ENCODE measurements around the gene PHF2.

Gene PHF2

GRCh38 chr9:93678199-93679019 lies 102.0 kb downstream of the PHF2 start:
- peak; percentile 32 for DNase-seq (ENCODE audit: low spot score)

DNA sequence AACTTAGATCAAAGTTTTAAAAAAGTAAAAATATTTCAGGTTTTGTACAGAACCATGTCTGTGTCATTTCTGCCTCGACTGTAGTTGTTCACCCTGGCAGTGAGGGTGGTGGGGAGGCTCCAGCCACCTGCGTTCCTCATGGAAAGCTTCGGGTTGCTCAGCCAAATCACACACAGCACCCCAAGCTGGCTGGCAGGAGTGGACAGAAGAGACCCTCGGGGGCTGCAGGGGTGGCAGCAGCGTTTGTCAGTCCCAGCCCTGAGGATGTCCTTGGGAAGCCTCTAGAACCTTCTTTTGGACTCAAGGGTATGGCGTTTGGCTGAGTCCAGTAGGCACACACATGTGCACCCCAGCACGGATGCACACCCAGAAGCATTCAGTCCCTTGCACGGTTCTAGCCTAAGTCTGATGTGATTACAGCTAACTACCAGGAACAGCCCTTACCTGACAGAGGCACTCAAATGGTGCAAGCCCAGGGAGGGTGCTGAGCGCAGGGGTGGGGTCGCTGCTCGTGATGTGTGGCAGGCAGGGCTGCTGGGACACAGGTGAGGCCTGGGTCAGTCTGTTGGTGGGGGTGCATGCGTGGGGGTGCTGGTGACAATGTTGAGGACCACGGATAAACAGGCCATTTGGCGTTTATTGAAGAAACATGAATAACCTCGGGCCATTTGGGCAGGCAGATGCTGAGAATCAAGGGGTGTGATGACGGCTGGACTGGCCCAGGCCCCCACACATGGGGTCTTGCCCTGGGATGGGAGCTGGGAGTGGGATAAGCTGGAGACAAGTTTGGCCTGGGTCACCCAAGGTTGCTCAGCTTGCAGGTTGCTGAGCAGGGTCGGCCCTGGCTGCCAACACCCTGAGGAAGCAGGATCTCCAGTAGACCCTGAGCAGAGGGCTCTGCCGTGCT lies 103.4 kb downstream of the PHF2 start:
- peak; percentile 33 for DNase-seq (ENCODE audit: low spot score)

GRCh38 chr9:93680443-93681268 lies 104.3 kb downstream of the PHF2 start:
- peak; percentile 42 for DNase-seq (ENCODE audit: low spot score)

DNA sequence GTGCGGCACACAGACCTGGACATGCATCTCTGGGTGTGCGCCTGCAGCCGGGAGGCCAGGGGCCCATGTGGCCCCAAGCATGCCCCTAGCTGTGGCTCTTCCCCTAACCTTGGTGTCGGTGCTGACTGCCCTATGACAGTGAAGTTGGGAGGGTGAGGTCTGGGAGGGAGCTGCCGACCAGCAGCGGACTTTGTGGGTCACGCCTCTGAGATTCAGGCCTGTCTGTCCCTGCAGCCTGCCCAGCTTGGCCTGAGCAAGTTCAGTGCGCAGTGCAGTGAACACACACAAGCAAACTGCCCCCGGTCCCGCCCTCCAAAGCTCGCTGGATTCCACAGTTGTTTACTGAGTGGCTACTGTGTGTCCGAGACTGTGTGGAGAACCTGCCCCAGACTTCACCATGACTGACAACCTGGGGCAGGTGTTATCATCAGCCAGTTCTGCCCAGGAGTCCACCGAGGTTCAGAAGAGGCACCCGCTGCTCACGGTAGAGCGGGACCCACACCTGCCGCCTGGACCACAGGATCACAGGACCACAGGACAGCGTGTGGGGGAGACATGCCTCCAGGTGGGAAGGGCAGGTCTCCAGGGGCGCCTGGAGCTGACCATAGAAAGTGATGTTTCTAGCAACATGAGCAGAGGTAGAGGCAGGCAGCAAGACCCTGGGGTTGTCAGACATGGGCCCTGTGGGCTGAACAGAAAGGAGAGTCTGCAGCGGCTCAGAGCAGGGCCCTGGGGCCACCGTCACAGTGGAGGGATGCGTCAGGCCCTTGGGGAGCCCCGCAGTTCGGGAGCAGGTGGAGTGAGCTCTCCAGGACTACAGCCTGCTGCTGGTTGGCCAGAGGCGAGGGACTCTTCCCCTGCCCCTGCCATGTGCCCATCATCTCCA lies 105.1 kb downstream of the PHF2 start:
- peak; percentile 39 for DNase-seq (ENCODE audit: low spot score)

DNA sequence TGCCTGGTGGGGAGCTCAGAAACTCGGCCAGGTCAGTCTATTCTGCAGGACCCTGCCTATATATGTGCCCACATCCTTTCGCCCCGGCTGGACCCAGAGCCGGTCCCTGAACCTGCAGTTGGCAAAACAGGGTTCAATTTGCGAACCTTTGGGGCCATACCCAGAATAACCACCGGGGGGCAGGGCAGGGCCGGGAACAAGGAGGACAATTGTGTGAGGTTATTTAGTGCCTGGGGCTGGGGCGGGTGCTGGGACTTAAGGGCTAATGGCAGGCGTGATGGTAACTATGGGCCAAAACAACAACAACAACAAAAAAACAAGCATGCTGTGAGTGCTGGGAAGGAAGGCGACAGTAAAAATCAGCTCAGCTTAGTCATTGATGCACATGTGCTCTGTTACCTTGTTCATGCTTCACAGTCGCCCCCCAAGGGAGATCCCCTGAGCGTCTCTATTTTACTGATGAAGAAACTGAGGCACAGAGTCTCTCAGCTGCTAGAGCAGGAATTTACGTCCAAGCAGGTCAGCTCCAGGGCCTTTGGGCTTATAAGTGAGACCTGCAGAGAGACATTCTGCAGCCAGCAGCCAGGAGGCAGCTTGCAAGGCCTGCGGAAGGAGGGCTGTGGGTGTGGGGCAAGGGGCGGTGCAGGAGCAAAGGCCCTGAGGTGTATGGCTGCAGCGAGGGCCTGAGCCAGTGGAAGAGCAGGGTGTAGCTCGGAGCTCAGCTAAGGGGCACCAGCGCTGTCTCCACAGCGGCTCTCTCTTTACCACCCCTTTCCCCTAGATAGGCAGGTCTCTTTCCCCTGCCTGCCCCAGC lies 106.0 kb downstream of the PHF2 start:
- DNase-seq (ENCODE audit: low spot score): peak; percentile 87

GRCh38 chr9:93683331-93684134 lies 107.1 kb downstream of the PHF2 start:
- DNase-seq (ENCODE audit: low spot score): peak; percentile 44

DNA sequence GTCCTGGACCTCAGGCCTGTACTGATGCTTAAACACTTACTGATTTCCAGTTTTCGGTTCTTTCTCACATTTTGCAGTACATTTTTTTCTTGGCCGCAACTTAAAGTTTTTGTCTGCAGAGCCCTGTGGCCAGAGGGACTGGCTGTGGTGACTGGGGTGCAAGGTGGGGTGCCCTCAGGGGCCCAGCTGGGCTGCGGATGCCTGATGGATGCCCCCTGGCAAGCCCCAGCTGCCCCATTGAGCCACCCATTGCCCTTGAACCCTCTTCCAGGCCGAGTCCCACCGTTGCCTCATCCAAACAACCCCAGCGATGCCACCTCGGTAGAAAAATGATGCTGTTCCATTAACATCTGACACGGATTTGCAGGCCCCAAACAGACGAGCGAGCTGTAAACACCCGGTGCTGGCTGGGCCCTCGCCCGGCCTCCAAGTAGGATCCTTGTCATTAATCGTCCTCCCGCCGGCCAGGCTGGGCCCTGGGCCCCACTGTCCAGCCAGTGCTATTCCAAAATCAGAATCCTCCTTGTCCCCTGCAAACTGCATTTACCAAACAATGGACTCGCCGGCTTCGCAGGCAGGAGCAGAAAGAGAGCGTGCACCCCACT lies 107.9 kb downstream of the PHF2 start:
- DNase-seq (ENCODE audit: low spot score): peak; percentile 36

- DNase-seq (ENCODE audit: low spot score): peak; percentile 43
These were observed 108.6 kb downstream of the PHF2 start for GRCh38 chr9:93684806-93685543.

GRCh38 chr9:93686127-93686879 lies 109.9 kb downstream of the PHF2 start:
- DNase-seq (ENCODE audit: low spot score): peak; percentile 30

GRCh38 chr9:93686880-93687236 lies 110.5 kb downstream of the PHF2 start:
- no peak for DNase-seq (ENCODE audit: low spot score)

- no peak for DNase-seq (ENCODE audit: low spot score)
These were observed 114.2 kb downstream of the PHF2 start for GRCh38 chr9:93690618-93691017.

GRCh38 chr9:93693129-93693528 lies 116.7 kb downstream of the PHF2 start:
- no peak for DNase-seq (ENCODE audit: low spot score)

DNA sequence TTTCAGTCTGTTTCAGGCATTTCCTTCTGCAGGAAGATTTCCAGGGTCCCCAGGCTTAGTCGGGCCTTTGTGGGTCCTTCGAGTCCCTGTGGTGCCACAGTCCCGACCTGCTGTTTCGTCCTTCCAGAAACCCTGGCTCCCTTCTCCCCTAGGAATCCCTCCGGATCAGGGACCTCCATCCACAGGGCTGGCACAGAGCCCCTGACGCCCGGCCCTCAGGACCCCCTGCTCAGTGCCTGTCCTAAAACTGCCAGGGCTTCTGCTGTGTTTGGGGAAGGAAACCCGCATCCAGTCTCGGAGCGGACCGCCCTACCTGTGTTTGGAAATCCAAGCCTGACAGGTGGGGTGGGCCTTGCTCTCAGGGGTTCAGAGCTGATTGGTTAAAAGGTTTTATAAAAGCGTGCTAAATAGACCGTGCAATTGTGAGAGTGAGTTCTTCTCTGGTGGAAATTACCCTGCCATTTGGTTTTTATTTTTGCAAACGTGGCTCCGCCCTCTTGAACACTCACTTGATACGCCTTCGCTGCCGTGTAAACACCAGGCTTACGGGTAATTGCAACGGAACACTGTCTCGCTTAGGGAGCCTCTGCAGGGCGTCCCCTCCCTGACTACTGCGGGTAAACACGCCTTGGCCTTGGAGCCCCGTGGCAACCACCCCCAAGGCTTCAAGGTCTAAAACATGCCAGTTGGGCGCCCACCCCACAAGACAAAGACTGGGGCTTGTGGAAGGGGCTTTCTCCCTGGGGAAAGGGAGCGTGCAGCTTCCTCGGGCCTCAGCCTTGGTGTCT lies 121.2 kb downstream of the PHF2 start:
- no peak for DNase-seq (ENCODE audit: low spot score)

- no peak for DNase-seq (ENCODE audit: low spot score)
These were observed 121.9 kb downstream of the PHF2 start for GRCh38 chr9:93698140-93698908.

- no peak for DNase-seq (ENCODE audit: low spot score)
These were observed 123.3 kb downstream of the PHF2 start for GRCh38 chr9:93699650-93700049.
